GM18519 (cell line): Measurements from ENCODE around the gene ACTR10.

Experiments used
- ATAC-seq: cut with Tn5 transposase; IDR thresholded peaks from one replicate; pipeline ENCODE4 v1.9.1; 2021; ENCODE audit warnings: mild to moderate bottlenecking, moderate library complexity; ENCODE audit not compliant: unreplicated experiment, low FRiP score

ACTR10 gene

GRCh38 chr14:58278177-58278576 lies 78.2 kb downstream of the ACTR10 start:
- ATAC-seq: no peak

GRCh38 chr14:58280954-58281787 lies 81.2 kb downstream of the ACTR10 start:
- no peak for ATAC-seq

GRCh38 chr14:58281969-58282368 lies 82.0 kb downstream of the ACTR10 start:
- ATAC-seq: no peak

GRCh38 chr14:58282925-58283593 lies 83.1 kb downstream of the ACTR10 start:
- no peak for ATAC-seq

DNA sequence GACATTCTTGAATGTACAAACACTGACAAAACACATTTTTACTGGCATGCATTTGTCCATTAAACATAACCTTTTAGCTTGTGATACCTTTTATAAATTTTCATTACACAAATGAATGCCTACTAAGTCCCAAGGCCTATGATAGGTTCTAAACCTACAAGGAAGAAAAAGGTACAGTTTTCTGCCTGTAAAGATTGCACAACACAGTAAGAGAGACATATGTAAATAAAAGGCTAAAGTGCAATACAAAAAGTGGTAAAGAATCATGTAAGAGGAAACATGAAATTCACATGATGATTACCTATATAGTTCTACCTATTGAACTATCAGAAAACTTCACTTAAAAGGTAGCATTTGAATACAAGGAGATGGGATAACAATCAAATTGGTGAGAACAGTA lies 83.8 kb downstream of the ACTR10 start:
- no peak for ATAC-seq

GRCh38 chr14:58285132-58285531 lies 85.2 kb downstream of the ACTR10 start:
- no peak for ATAC-seq
